ENCODE measurements around the gene SETX. TPM values are rescaled to one million over a fixed set of nuclear protein-coding genes. Genes with fewer than 3 reads are reported as not detected.

SETX gene
- total and polyA plus RNA-seq, 2 donors (not counting 1 experiment from before 2014, with no cell fraction given) = 29.2 to 105 TPM

- no peaks in the 10 kb centered on the region for H3K9me3 ChIP-seq (ENCODE audit: control extremely low read depth in 1 of 3, control insufficient read depth in 2 of 3, insufficient read depth in 1 of 3, low read length in 2 of 3)
- no peak overlapping the region for H3K4me2 ChIP-seq (replicated peaks; ENCODE audit: low read depth, low read length, poor library complexity, severe bottlenecking)
- no peak overlapping the region for H2AFZ ChIP-seq (ENCODE audit: insufficient read depth, low read depth, low read length, poor library complexity, severe bottlenecking)
- Mint-ChIP-seq H3K4me1 (peaks cover 10% of the 10 kb centered on the region), H3K4me3 (no peak overlapping the region), H3K27ac (no peak overlapping the region), H3K27me3 (no peaks in the 10 kb centered on the region), H3K9me3 (ENCODE audit: insufficient read depth) (no peaks in the 10 kb centered on the region)
- POLR2A ChIA-PET = no interaction called here
- peaks cover 0 to 81% of the 10 kb centered on the region in 2 experiments for H3K36me3 ChIP-seq (replicated peaks in 1 of 2; ENCODE audit: control extremely low read depth in 1 of 2, control insufficient read depth in 1 of 2, extremely low read depth in 1 of 2, insufficient read depth in 2 of 2, low read length in 1 of 2)
- H3K27me3 ChIP-seq (replicated peaks in 1 of 4; ENCODE audit: control extremely low read depth in 1 of 4, control insufficient read depth in 3 of 4, insufficient read depth in 4 of 4, low read length in 3 of 4) = no peaks in the 10 kb centered on the region
- H3K4me3 ChIP-seq (ENCODE audit: control extremely low read depth in 1 of 5, extremely low read depth in 1 of 5, insufficient read depth in 1 of 5, low read depth in 2 of 5, low read length in 4 of 5) = no peak overlapping the region
- intact Hi-C loops (cut with micrococcal nuclease) = no loop called here
- H4K20me1 ChIP-seq (ENCODE audit: control insufficient read depth, insufficient read depth, low read length, poor library complexity, severe bottlenecking) = no peaks in the 10 kb centered on the region
- no peak overlapping the region for H3K9ac ChIP-seq (ENCODE audit: low read length)
- TF ChIP-seq CTCF (IDR thresholded peaks at IDR 0.05) (no peak), EZH2 (IDR thresholded peaks at IDR 0.05; ENCODE audit: borderline replicate concordance, insufficient read depth, low read depth, low read length, poor library complexity, severe bottlenecking) (no peak)
- peaks cover 15% of the 10 kb centered on the region for H3K79me2 ChIP-seq (ENCODE audit: control insufficient read depth, insufficient read depth, low read length)
- ATAC-seq (ENCODE audit: low read depth) = no peak
- 100% methylated on average over 2 of the region's 7 CpGs for WGBS (ENCODE audit: insufficient coverage)
- H3K27ac ChIP-seq (ENCODE audit: low read length in 2 of 2) = no peak overlapping the region
- no peak for DNase-seq
- peaks cover 4 to 6% of the 10 kb centered on the region in 2 donors for H3K4me1 ChIP-seq (ENCODE audit: control insufficient read depth in 2 of 2, insufficient read depth in 2 of 2, low read length in 2 of 2)
- CTCF ChIA-PET = interaction anchor here (0.9 to 1.6 kb wide), 3 partner anchors 10 to 38 kb away, joined by 3 to 6 read pairs (median 3); no protein-coding TSS in a partner anchor
Measured at GRCh38 chr9:132390966-132391365, 36.2 kb upstream of the SETX start.

DNA sequence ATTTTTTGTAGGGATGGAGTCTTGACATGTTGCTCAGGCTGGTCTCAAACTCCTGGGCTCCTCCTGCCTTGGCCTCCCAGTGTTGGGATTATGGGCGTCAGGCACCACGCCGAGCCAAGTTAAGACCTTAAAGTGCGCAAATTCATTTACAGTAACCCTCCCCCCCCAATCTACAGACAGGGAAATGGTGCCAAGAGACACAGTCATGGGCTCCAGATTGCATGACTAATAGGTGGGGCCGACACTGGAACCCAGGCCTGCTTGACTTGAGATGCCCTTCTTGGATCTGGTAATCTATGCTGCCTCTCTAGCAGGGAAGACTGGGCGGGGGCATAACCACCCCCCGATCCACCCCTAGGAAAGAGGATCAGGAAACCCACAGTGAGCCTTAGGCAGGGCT, 32.3 kb upstream of the SETX start:
- DNase-seq = no peak
- H3K27ac Mint-ChIP-seq = peak overlapping the region; percentile 50
- TF ChIP-seq CTCF (IDR thresholded peaks at IDR 0.05) (no peak), EZH2 (IDR thresholded peaks at IDR 0.05; ENCODE audit: borderline replicate concordance, insufficient read depth, low read depth, low read length, poor library complexity, severe bottlenecking) (no peak)
- H3K4me3 Mint-ChIP-seq = no peak overlapping the region
- ChIA-PET CTCF (interaction anchor here (8.8 kb wide), 1 partner anchor 36 kb away, joined by 160 read pairs; the partner anchor contains the start of gene SETX), POLR2A (no interaction called here)
- Histone ChIP-seq H3K4me3 (ENCODE audit: control extremely low read depth in 1 of 5, extremely low read depth in 1 of 5, insufficient read depth in 1 of 5, low read depth in 2 of 5, low read length in 4 of 5) (no peak overlapping the region), H2AFZ (ENCODE audit: insufficient read depth, low read depth, low read length, poor library complexity, severe bottlenecking) (no peak overlapping the region), H3K27me3 (replicated peaks in 1 of 4; ENCODE audit: control extremely low read depth in 1 of 4, control insufficient read depth in 3 of 4, insufficient read depth in 4 of 4, low read length in 3 of 4) (no peaks in the 10 kb centered on the region), H3K4me1 (ENCODE audit: control insufficient read depth in 2 of 2, insufficient read depth in 2 of 2, low read length in 2 of 2) (peaks cover 41 to 45% of the 10 kb centered on the region in 2 donors), H3K9me3 (ENCODE audit: control extremely low read depth in 1 of 3, control insufficient read depth in 2 of 3, insufficient read depth in 1 of 3, low read length in 2 of 3) (no peaks in the 10 kb centered on the region), H3K36me3 (replicated peaks in 1 of 2; ENCODE audit: control extremely low read depth in 1 of 2, control insufficient read depth in 1 of 2, extremely low read depth in 1 of 2, insufficient read depth in 2 of 2, low read length in 1 of 2) (peaks cover 0 to 60% of the 10 kb centered on the region in 2 experiments), H3K27ac (ENCODE audit: low read length in 2 of 2) (peak overlapping the region in 1 of 2 donors; percentile 96), H4K20me1 (ENCODE audit: control insufficient read depth, insufficient read depth, low read length, poor library complexity, severe bottlenecking) (no peaks in the 10 kb centered on the region), H3K4me2 (replicated peaks; ENCODE audit: low read depth, low read length, poor library complexity, severe bottlenecking) (no peak overlapping the region), H3K79me2 (ENCODE audit: control insufficient read depth, insufficient read depth, low read length) (peaks cover 6% of the 10 kb centered on the region), H3K9ac (ENCODE audit: low read length) (no peak overlapping the region)
- H3K9me3 Mint-ChIP-seq (ENCODE audit: insufficient read depth) = no peaks in the 10 kb centered on the region
- ATAC-seq (ENCODE audit: low read depth) = no peak
- WGBS (ENCODE audit: insufficient coverage) = 98% methylated on average over 6 of the region's 7 CpGs
- intact Hi-C loops (cut with micrococcal nuclease) = no loop called here
- peaks cover 44% of the 10 kb centered on the region for H3K4me1 Mint-ChIP-seq
- H3K27me3 Mint-ChIP-seq = no peaks in the 10 kb centered on the region

Measured in B cell (primary cell).